HCT116 (cell line): ENCODE data around the gene MRE11. TPM values are rescaled to one million over a fixed set of nuclear protein-coding genes. Genes with fewer than 3 reads are reported as not detected.

Source experiments
- ATAC-seq: fragments of 200-7000 bp; cut with Tn5 transposase; 2 replicates; pipeline ENCODE4 v1.9.1; 2020; ENCODE audit warnings: mild to moderate bottlenecking, moderate library complexity
- BruUV-seq: library from RNA; stranded (reverse); fragments of 400-500 nt; replicated peaks from 2 replicates; lab custom pipeline; 2021; lab: Mats Ljungman, UMichigan
- CTCF ChIA-PET: fragments of 300-600 bp; sonication (Branson Sonifier 250); formaldehyde crosslinking; loops from one replicate; lab custom pipeline; 2021; ENCODE audit warnings: antibody characterized with exemption; lab: Charles Lee
- POLR2A ChIA-PET: fragments of 300-600, 350-600 bp; sonication (Branson Sonifier 250); formaldehyde crosslinking; loops from one replicate; lab custom pipeline; 2021; ENCODE audit warnings: antibody characterized with exemption; lab: Charles Lee
- RAD21 ChIA-PET, 2 experiments: fragments of 300-600 bp; sonication (Branson Sonifier 250); formaldehyde crosslinking; loops; one replicate each; lab custom pipeline; 2023; ENCODE audit warnings: low total read pairs in 2 of 2; ENCODE audit not compliant: uncharacterized antibody in 2 of 2, unreplicated experiment in 2 of 2, low non-redundant PET in 1 of 2; lab: Charles Lee
- DNase-seq: peaks from one replicate; pipeline ENCODE4 v3.0.0-alpha.2; 2010; ENCODE audit warnings: low read depth, low spot score
- H2AFZ ChIP-seq: fragments of 200-600 bp; shearing (Covaris generic), sonication (generic); 2 replicates; pipeline ENCODE4 v1.6.1; 2017; ENCODE audit warnings: low read depth, mixed run types, mixed read lengths, antibody characterized with exemption, low read length; ENCODE audit not compliant: poor library complexity, severe bottlenecking
- H3K27ac ChIP-seq: 2 replicates; pipeline ENCODE4 v1.5.1; 2012; ENCODE audit warnings: low read depth, low read length
- H3K27me3 ChIP-seq: fragments of 200-600 bp; sonication (generic); 2 replicates; pipeline ENCODE4 v1.6.1; 2016; ENCODE audit warnings: mixed run types, low read length, mixed read lengths; ENCODE audit not compliant: insufficient read depth
- H3K36me3 ChIP-seq, 2 experiments: fragments of 200-500 bp in 1 of 2; fragments of 200-600 bp in 1 of 2; sonication (Bioruptor generic) in 1 of 2; sonication (generic) in 1 of 2; 2 replicates each; pipeline versions ENCODE4 v1.5.1 to v1.6.1; 2014 to 2016; ENCODE audit warnings: low read length in 2 of 2, inconsistent platforms in 1 of 2, mixed read lengths in 1 of 2, mixed run types in 1 of 2; ENCODE audit not compliant: insufficient read depth in 2 of 2, control insufficient read depth in 1 of 2
- H3K4me1 ChIP-seq, 2 experiments: fragments of 200-600 bp in 1 of 2; sonication (generic) in 1 of 2; 2 replicates each; pipeline versions ENCODE4 v1.5.1 to v1.6.1; 2012 to 2017; ENCODE audit warnings: low read length in 2 of 2, inconsistent platforms in 1 of 2, mild to moderate bottlenecking in 1 of 2, mixed read lengths in 1 of 2, mixed run types in 1 of 2, moderate library complexity in 1 of 2; ENCODE audit not compliant: insufficient read depth in 2 of 2, control insufficient read depth in 1 of 2
- H3K4me2 ChIP-seq: fragments of 200-600 bp; sonication (generic); 2 replicates; pipeline ENCODE4 v1.6.1; 2017; ENCODE audit warnings: mixed run types, low read length, mixed read lengths
- H3K4me3 ChIP-seq, 2 experiments: fragments of 200-600 bp in 1 of 2; sonication (generic) in 1 of 2; replicated peaks in 1 of 2; 2 replicates each; pipeline ENCODE4 v1.5.1; 2011 to 2016; ENCODE audit warnings: low read length in 2 of 2, control low read depth in 1 of 2, low read depth in 1 of 2, mild to moderate bottlenecking in 1 of 2, mixed read lengths in 1 of 2, mixed run types in 1 of 2
- H3K79me2 ChIP-seq: fragments of 200-600 bp; sonication (generic); 2 replicates; pipeline ENCODE4 v1.6.1; 2017; ENCODE audit warnings: mild to moderate bottlenecking, mixed run types, low read length, moderate library complexity, mixed read lengths; ENCODE audit not compliant: insufficient read depth
- H3K9ac ChIP-seq: fragments of 200-600 bp; sonication (generic); 2 replicates; pipeline ENCODE4 v1.6.1; 2016; ENCODE audit warnings: low read length, mixed read lengths
- H3K9me2 ChIP-seq: fragments of 200-600 bp; sonication (generic), shearing (Covaris generic); 2 replicates; pipeline ENCODE4 v1.6.1; 2017; ENCODE audit warnings: mixed run types, mild to moderate bottlenecking, moderate library complexity; ENCODE audit not compliant: insufficient read depth
- H3K9me3 ChIP-seq, 2 experiments: fragments of 200-500 bp in 1 of 2; fragments of 200-600 bp in 1 of 2; sonication (Bioruptor generic) in 1 of 2; sonication (generic) in 1 of 2; 2 replicates each; pipeline ENCODE4 v1.6.1; 2014 to 2017; ENCODE audit warnings: low read length in 2 of 2, mixed read lengths in 2 of 2, inconsistent platforms in 1 of 2, low read depth in 1 of 2, mild to moderate bottlenecking in 1 of 2, mixed run types in 1 of 2, moderate library complexity in 1 of 2; ENCODE audit not compliant: control insufficient read depth in 1 of 2, insufficient read depth in 1 of 2
- H4K20me1 ChIP-seq: fragments of 200-600 bp; sonication (generic), shearing (Covaris generic); 2 replicates; pipeline ENCODE4 v1.6.1; 2017; ENCODE audit warnings: mixed run types, mild to moderate bottlenecking, moderate library complexity; ENCODE audit not compliant: insufficient read depth
- CBX3 ChIP-seq: IDR thresholded peaks from 2 replicates; pipeline ENCODE4 v1.6.1; 2012; ENCODE audit warnings: low read depth
- CEBPB ChIP-seq: IDR thresholded peaks from 2 replicates; pipeline ENCODE4 v1.6.1; 2012; ENCODE audit warnings: low read depth
- EGR1 ChIP-seq: IDR thresholded peaks from 2 replicates; pipeline ENCODE4 v1.6.1; 2012; ENCODE audit warnings: low read depth
- JUND ChIP-seq: IDR thresholded peaks from 2 replicates; pipeline ENCODE4 v1.6.1; 2012
- POLR2AphosphoS5 ChIP-seq: IDR thresholded peaks from 2 replicates; pipeline ENCODE4 v1.6.1; 2011; ENCODE audit warnings: mild to moderate bottlenecking, low read depth, low read length, moderate library complexity
- SRF ChIP-seq: IDR thresholded peaks from 2 replicates; pipeline ENCODE4 v1.6.1; 2012; ENCODE audit warnings: low read depth
- YY1 ChIP-seq: IDR thresholded peaks from 2 replicates; pipeline ENCODE4 v1.6.1; 2011; ENCODE audit warnings: low read length, low read depth, moderate library complexity, mild to moderate bottlenecking; ENCODE audit not compliant: insufficient replicate concordance; ENCODE audit errors: extremely low read depth
- ZFX ChIP-seq: fragments of 450-650 bp; IDR thresholded peaks from 2 replicates; pipeline ENCODE4 v1.6.1; 2017
- intact Hi-C: fragments of 100-400 bp; cut with micrococcal nuclease; formaldehyde crosslinking; loops from 2 replicates; pipeline ENCODE4 v1.10.0; 2022
- total RNA-seq: library from RNA; stranded (reverse); gene quantifications from one replicate; pipeline ENCODE4 v1.2.1, GENCODE V29; 2021; ENCODE audit not compliant: unreplicated experiment
- TF ChIP-seq, protein P1 (sequence below): IDR thresholded peaks from 2 replicates; pipeline ENCODE4 v1.6.1; 2012
- TF ChIP-seq, protein P2 (sequence below), 3 experiments: fragments of 200-600 bp in 1 of 3; sonication (generic) in 1 of 3; IDR thresholded peaks in 2 of 3; conservative IDR thresholded peaks in 1 of 3; 2 replicates each; pipeline ENCODE4 v1.5.1; 2012 to 2017; ENCODE audit warnings: low read depth in 2 of 3, low read length in 2 of 3, antibody characterized with exemption in 1 of 3, borderline replicate concordance in 1 of 3, control low read depth in 1 of 3, mild to moderate bottlenecking in 1 of 3, mixed read lengths in 1 of 3, mixed run types in 1 of 3, moderate library complexity in 1 of 3; ENCODE audit not compliant: insufficient read depth in 1 of 3
- TF ChIP-seq, protein P3 (sequence below): IDR thresholded peaks from 2 replicates; pipeline ENCODE4 v1.6.1; 2011; ENCODE audit warnings: mild to moderate bottlenecking, low read length, moderate library complexity; ENCODE audit not compliant: insufficient replicate concordance; ENCODE audit errors: extremely low read depth

The MRE11 gene
- total RNA-seq, 1 experiment from 2014 or later = 20.6 TPM

DNA sequence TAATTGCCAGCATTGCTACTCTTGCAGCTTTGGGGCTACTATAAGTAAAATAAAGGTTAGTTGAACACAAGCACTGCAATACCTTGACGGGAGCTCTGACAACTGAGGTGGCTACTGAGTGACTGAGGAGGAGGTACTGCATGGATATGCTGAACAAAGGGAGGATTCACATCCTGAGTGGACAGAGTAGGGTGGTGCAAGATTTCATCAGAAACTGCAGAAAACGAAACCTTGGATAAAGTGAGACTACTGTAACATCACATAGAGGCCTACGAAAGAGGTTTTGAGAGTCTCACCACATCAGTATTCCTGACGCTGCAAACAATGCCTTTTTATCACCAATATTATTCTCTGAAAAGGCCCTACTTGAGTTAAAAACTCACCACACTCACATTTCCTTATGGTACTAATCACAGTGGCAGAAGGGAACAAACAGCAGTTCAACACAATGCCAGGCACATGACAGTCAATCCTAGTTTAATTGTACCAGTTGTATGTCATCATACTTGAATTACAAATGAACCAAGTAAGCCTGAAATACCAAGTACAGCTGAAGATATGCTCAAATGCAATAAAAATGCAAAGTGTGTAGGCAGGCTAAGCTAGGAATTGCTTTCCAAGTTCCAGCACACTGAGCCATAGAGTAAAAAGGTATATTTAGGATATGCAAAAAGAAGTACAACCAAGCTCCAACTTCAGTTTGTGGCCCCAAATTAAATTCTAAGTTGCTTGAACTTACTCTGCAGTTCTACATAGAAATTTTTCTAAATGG lies 88.4 kb downstream of the MRE11 start:
- no peaks in the 10 kb centered on the region for H3K36me3 ChIP-seq
- no peak overlapping the region for H3K27ac ChIP-seq
- no TSS peak for BruUV-seq
- no peaks in the 10 kb centered on the region for H3K9me2 ChIP-seq
- ATAC-seq = no peak
- no peaks in the 10 kb centered on the region for H4K20me1 ChIP-seq
- RAD21 ChIA-PET = no interaction called here
- H3K79me2 ChIP-seq = no peaks in the 10 kb centered on the region
- H3K9me3 ChIP-seq = no peaks in the 10 kb centered on the region
- no peak for DNase-seq
- TF ChIP-seq, protein P1, sequence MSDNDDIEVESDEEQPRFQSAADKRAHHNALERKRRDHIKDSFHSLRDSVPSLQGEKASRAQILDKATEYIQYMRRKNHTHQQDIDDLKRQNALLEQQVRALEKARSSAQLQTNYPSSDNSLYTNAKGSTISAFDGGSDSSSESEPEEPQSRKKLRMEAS = no peak
- TF ChIP-seq, protein P2, sequence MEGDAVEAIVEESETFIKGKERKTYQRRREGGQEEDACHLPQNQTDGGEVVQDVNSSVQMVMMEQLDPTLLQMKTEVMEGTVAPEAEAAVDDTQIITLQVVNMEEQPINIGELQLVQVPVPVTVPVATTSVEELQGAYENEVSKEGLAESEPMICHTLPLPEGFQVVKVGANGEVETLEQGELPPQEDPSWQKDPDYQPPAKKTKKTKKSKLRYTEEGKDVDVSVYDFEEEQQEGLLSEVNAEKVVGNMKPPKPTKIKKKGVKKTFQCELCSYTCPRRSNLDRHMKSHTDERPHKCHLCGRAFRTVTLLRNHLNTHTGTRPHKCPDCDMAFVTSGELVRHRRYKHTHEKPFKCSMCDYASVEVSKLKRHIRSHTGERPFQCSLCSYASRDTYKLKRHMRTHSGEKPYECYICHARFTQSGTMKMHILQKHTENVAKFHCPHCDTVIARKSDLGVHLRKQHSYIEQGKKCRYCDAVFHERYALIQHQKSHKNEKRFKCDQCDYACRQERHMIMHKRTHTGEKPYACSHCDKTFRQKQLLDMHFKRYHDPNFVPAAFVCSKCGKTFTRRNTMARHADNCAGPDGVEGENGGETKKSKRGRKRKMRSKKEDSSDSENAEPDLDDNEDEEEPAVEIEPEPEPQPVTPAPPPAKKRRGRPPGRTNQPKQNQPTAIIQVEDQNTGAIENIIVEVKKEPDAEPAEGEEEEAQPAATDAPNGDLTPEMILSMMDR (IDR thresholded peaks at IDR 0.05 in 2 of 3, conservative IDR thresholded peaks at IDR 0.05 in 1 of 3; ENCODE audit: borderline replicate concordance in 1 of 3, insufficient read depth in 1 of 3, low read depth in 2 of 3, low read length in 2 of 3) = no peak
- no peak for TF ChIP-seq YY1
- no peak for TF ChIP-seq ZFX
- TF ChIP-seq SRF = no peak
- no peaks in the 10 kb centered on the region for H3K27me3 ChIP-seq
- intact Hi-C loops = no loop called here
- no peak overlapping the region for H3K4me2 ChIP-seq
- H3K9ac ChIP-seq = no peak overlapping the region
- POLR2A ChIA-PET = no interaction called here
- no peak overlapping the region for H3K4me3 ChIP-seq
- CTCF ChIA-PET = no interaction called here
- no peaks in the 10 kb centered on the region for H3K4me1 ChIP-seq
- no peak overlapping the region for H2AFZ ChIP-seq

DNA sequence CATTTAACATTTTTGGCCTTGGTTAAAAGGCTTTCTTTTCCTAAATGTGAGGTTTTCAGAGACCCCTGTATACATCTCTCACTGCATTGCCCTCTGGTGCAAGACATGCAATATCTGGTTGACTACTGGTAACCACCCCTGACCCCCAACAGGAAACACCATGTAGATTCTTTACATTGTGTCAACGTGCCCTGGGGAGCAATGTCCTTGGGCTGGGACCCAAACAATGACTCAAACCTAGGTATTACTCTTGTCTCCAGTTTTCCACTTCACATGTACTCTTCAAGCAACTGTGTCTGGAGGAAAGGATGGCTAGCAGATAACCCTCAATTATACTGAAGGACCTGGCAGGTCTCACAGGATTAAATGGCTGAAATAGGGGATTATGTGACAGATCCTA lies 91.3 kb downstream of the MRE11 start:
- H3K9me2 ChIP-seq = no peaks in the 10 kb centered on the region
- H3K9me3 ChIP-seq = no peaks in the 10 kb centered on the region
- no peak overlapping the region for H3K9ac ChIP-seq
- H3K27ac ChIP-seq = no peak overlapping the region
- H3K36me3 ChIP-seq = no peaks in the 10 kb centered on the region
- DNase-seq (no peak), ATAC-seq (no peak)
- no peak overlapping the region for H3K4me3 ChIP-seq
- intact Hi-C loops = no loop called here
- H3K4me1 ChIP-seq = no peaks in the 10 kb centered on the region
- no peak overlapping the region for H3K4me2 ChIP-seq
- BruUV-seq = no TSS peak
- ChIA-PET CTCF (no interaction called here), POLR2A (interaction anchor here (0.6 kb wide), 1 partner anchor 612 kb away, joined by 3 read pairs; no protein-coding TSS in a partner anchor), RAD21 (no interaction called here)
- H3K27me3 ChIP-seq = no peaks in the 10 kb centered on the region
- no peaks in the 10 kb centered on the region for H3K79me2 ChIP-seq
- no peak overlapping the region for H2AFZ ChIP-seq
- no peaks in the 10 kb centered on the region for H4K20me1 ChIP-seq
- TF ChIP-seq POLR2AphosphoS5 (no peak), CBX3 (no peak), EGR1 (no peak), CEBPB (no peak), JUND (no peak), SRF (no peak)
- TF ChIP-seq, protein P3, sequence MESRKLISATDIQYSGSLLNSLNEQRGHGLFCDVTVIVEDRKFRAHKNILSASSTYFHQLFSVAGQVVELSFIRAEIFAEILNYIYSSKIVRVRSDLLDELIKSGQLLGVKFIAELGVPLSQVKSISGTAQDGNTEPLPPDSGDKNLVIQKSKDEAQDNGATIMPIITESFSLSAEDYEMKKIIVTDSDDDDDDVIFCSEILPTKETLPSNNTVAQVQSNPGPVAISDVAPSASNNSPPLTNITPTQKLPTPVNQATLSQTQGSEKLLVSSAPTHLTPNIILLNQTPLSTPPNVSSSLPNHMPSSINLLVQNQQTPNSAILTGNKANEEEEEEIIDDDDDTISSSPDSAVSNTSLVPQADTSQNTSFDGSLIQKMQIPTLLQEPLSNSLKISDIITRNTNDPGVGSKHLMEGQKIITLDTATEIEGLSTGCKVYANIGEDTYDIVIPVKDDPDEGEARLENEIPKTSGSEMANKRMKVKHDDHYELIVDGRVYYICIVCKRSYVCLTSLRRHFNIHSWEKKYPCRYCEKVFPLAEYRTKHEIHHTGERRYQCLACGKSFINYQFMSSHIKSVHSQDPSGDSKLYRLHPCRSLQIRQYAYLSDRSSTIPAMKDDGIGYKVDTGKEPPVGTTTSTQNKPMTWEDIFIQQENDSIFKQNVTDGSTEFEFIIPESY = no peak
- TF ChIP-seq, protein P2 (IDR thresholded peaks at IDR 0.05 in 2 of 3, conservative IDR thresholded peaks at IDR 0.05 in 1 of 3; ENCODE audit: borderline replicate concordance in 1 of 3, insufficient read depth in 1 of 3, low read depth in 2 of 3, low read length in 2 of 3) = no peak
- TF ChIP-seq, protein P1 = no peak
